NT2/D1 (cell line): ENCODE results near the gene IGFALS.

Experiments used
- SUZ12 ChIP-seq: IDR thresholded peaks from 2 replicates; pipeline ENCODE4 v1.6.1; 2011; ENCODE audit not compliant: insufficient read length, insufficient read depth; ENCODE audit errors: extremely low read depth
- YY1 ChIP-seq: IDR thresholded peaks from 2 replicates; pipeline ENCODE4 v1.6.1; 2011; ENCODE audit not compliant: insufficient read length, insufficient read depth
- ZNF274 ChIP-seq: IDR thresholded peaks from 2 replicates; pipeline ENCODE4 v1.6.1; 2011; ENCODE audit warnings: mild to moderate bottlenecking, low read depth, low read length

DNA sequence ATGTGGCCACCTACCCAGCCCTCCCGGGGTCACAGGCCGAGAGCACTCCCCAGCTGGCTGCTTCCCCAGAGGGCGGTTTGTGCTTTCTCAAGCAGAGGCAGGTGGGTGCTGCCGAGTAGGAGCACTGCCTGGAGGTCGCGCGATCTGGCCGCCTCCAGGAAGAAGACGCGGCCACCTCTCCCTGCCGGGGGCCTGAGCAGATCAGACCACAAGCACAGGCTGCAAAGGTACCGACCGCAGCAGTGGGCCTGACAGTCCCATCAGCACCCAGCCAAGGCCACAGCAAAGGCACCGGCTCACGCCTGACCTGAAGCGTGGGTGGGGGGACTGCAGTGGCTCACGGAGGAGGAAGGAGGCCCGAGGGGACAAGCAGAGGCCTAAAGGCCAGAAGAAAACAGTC is 15.2 kb upstream of the IGFALS start:
- TF ChIP-seq ZNF274: no peak
- TF ChIP-seq YY1: no peak
- TF ChIP-seq SUZ12: no peak
